K562 (cell line): ENCODE data around the gene HMBS. TPM values are rescaled to one million over a fixed set of nuclear protein-coding genes. Genes with fewer than 3 reads are reported as not detected.
A peak's percentile ranks its signal among the peaks of the same experiment; 100 is the strongest.

Experiments
- BCOR ChIP-seq: fragments of 450-650 bp; IDR thresholded peaks from 2 replicates; pipeline ENCODE4 v1.6.1; 2016
- CBX1 ChIP-seq: sonication (generic); IDR thresholded peaks from 2 replicates; pipeline ENCODE4 v1.6.1; 2016; ENCODE audit warnings: antibody characterized with exemption, low read depth, mild to moderate bottlenecking
- CHCHD3 ChIP-seq: fragments of 250-450 bp; sonication (Bioruptor Pico); IDR thresholded peaks from 2 replicates; pipeline ENCODE4 v2.1.2; 2022; ENCODE audit warnings: mild to moderate bottlenecking
- CTBP1 ChIP-seq: fragments of 450-650 bp; IDR thresholded peaks from 2 replicates; pipeline ENCODE4 v1.6.1; 2016; ENCODE audit warnings: borderline replicate concordance
- CXXC5 ChIP-seq: fragments of 250-450 bp; sonication (Bioruptor Pico); IDR thresholded peaks from 2 replicates; pipeline ENCODE4 v1.8.0; 2022; ENCODE audit warnings: inconsistent platforms, mild to moderate bottlenecking, moderate library complexity
- DACH1 ChIP-seq: fragments of 450-650 bp; IDR thresholded peaks from 2 replicates; pipeline ENCODE4 v1.6.1; 2018; ENCODE audit not compliant: partially characterized antibody
- DIDO1 ChIP-seq: fragments of 450-650 bp; IDR thresholded peaks from 2 replicates; pipeline ENCODE4 v1.6.1; 2016; ENCODE audit warnings: low read depth, missing biosample characterization, missing genetic modification characterization
- ETV6 ChIP-seq, 3 experiments: fragments of 150-350 bp in 1 of 3; sonication (generic) in 1 of 3; formaldehyde crosslinking in 1 of 3; IDR thresholded peaks; 2 replicates each; pipeline versions ENCODE4 v1.6.1 to v1.8.0; 2014 to 2022; ENCODE audit warnings: borderline replicate concordance in 2 of 3, low read depth in 2 of 3, antibody characterized with exemption in 1 of 3, low read length in 1 of 3, mild to moderate bottlenecking in 1 of 3, missing genetic modification reagents in 1 of 3
- GATA2 ChIP-seq: sonication (generic); formaldehyde crosslinking; IDR thresholded peaks from 2 replicates; pipeline ENCODE4 v1.4.0; 2020; ENCODE audit warnings: mild to moderate bottlenecking, missing genetic modification reagents
- HEY1 ChIP-seq: fragments of 250-450 bp; sonication (Bioruptor Pico); IDR thresholded peaks from 2 replicates; pipeline ENCODE4 v1.5.0; 2020; ENCODE audit warnings: mild to moderate bottlenecking, moderate library complexity, borderline replicate concordance
- JUNB ChIP-seq: fragments of 450-650 bp; formaldehyde crosslinking; conservative IDR thresholded peaks from 2 replicates; pipeline ENCODE4 v1.4.0; 2020; ENCODE audit warnings: mild to moderate bottlenecking
- KDM1A ChIP-seq, 2 experiments: fragments of 450-650 bp; IDR thresholded peaks; 2 replicates each; pipeline ENCODE4 v1.6.1; 2016; ENCODE audit warnings: mild to moderate bottlenecking in 2 of 2
- KDM2B ChIP-seq: fragments of 250-450 bp; sonication (Bioruptor Pico); IDR thresholded peaks from 2 replicates; pipeline ENCODE4 v1.8.0; 2021; ENCODE audit warnings: mild to moderate bottlenecking, moderate library complexity
- NR4A1 ChIP-seq, 2 experiments: fragments of 250-450 bp in 1 of 2; fragments of 450-650 bp in 1 of 2; sonication (Bioruptor Pico) in 1 of 2; IDR thresholded peaks; 2 replicates each; pipeline versions ENCODE4 v1.4.0 to v1.6.1; 2016 to 2020; ENCODE audit warnings: mild to moderate bottlenecking in 2 of 2, missing compliant biosample characterization in 1 of 2, missing genetic modification characterization in 1 of 2, moderate library complexity in 1 of 2
- PCBP2 ChIP-seq: fragments of 200-400 bp; formaldehyde crosslinking; IDR thresholded peaks from 2 replicates; pipeline ENCODE4 v1.6.1; 2018; ENCODE audit warnings: low read length, low read depth, mild to moderate bottlenecking, moderate library complexity; ENCODE audit not compliant: poor library complexity, severe bottlenecking
- POU5F1 ChIP-seq: fragments of 150-350 bp; IDR thresholded peaks from 2 replicates; pipeline ENCODE4 v1.6.1; 2014; ENCODE audit warnings: borderline replicate concordance, low read length, low read depth, mild to moderate bottlenecking; ENCODE audit not compliant: partially characterized antibody
- RFX7 ChIP-seq: fragments of 250-450 bp; sonication (Bioruptor Pico); IDR thresholded peaks from 2 replicates; pipeline ENCODE4 v1.5.1; 2021; ENCODE audit warnings: mild to moderate bottlenecking
- U2AF1 ChIP-seq: fragments of 200-400 bp; formaldehyde crosslinking; optimal IDR thresholded peaks from 2 replicates; pipeline ENCODE3; 2017; ENCODE audit warnings: mild to moderate bottlenecking, low read depth, low read length, moderate library complexity
- ZNF12 ChIP-seq: sonication (generic); formaldehyde crosslinking; IDR thresholded peaks from 2 replicates; pipeline ENCODE4 v1.4.0; 2020; ENCODE audit warnings: mild to moderate bottlenecking, missing genetic modification reagents
- ZNF165 ChIP-seq: fragments of 250-450 bp; sonication (Bioruptor Pico); IDR thresholded peaks from 2 replicates; pipeline ENCODE4 v1.4.0; 2020; ENCODE audit warnings: borderline replicate concordance
- ZNF23 ChIP-seq: fragments of 250-450 bp; sonication (Bioruptor Pico); IDR thresholded peaks from 2 replicates; pipeline ENCODE4 v1.4.0; 2020; ENCODE audit warnings: mild to moderate bottlenecking
- ZNF347 ChIP-seq: fragments of 450-650 bp; formaldehyde crosslinking; IDR thresholded peaks from 2 replicates; pipeline ENCODE4 v1.4.0; 2020; ENCODE audit warnings: low read depth, mild to moderate bottlenecking, moderate library complexity
- ZNF561 ChIP-seq: fragments of 450-650 bp; formaldehyde crosslinking; conservative IDR thresholded peaks from 2 replicates; pipeline ENCODE4 v1.4.0; 2020; ENCODE audit warnings: mild to moderate bottlenecking, moderate library complexity
- polyA plus RNA-seq, 8 experiments: library from polyadenylated mRNA; depleted of rRNA in 4 of 8; stranded (reverse) in 5 of 8; unstranded in 3 of 8; fragments of >200 nt; fragmentation: Nextera tagmentation in 2 of 8; fragmentation: Illumina TruSeq in 1 of 8; extraction: Ambion mirVana in 2 of 8; extraction: Trizol in 1 of 8; gene quantifications; 2 replicates each; pipeline versions ENCODE4 v1.2.1 to v1.2.3, GENCODE V29; 2011 to 2014; ENCODE audit warnings: inconsistent platforms in 1 of 8, missing spikeins in 1 of 8
- total RNA-seq, 7 experiments: library from RNA; depleted of rRNA in 6 of 7; stranded (reverse); fragments of >200 nt in 6 of 7; fragmentation: Illumina TruSeq in 2 of 7; extraction: Trizol in 2 of 7; gene quantifications; 2 replicates each; pipeline versions ENCODE4 v1.2.1 to v1.2.3, GENCODE V29; 2011 to 2021; ENCODE audit warnings: low replicate concordance in 1 of 7
- TF ChIP-seq, protein P1 (sequence below): fragments of 250-450 bp; sonication (Bioruptor Pico); IDR thresholded peaks from 2 replicates; pipeline ENCODE4 v1.8.0; 2021; ENCODE audit warnings: moderate library complexity, mild to moderate bottlenecking, inconsistent platforms
- TF ChIP-seq, protein P2 (sequence below): sonication (generic); formaldehyde crosslinking; IDR thresholded peaks from 2 replicates; pipeline ENCODE4 v1.8.0; 2022; ENCODE audit warnings: mild to moderate bottlenecking, missing genetic modification reagents, borderline replicate concordance
- TF ChIP-seq, protein P3 (sequence below): sonication (generic); formaldehyde crosslinking; IDR thresholded peaks from 2 replicates; pipeline ENCODE4 v1.8.0; 2023; ENCODE audit warnings: mild to moderate bottlenecking, missing genetic modification reagents

HMBS gene
- total and polyA plus RNA-seq, 9 of the 15 experiments (the other 6 are each of a cell fraction or from before 2014, with no cell fraction given) = 56.9 to 385 (median 286) TPM

DNA sequence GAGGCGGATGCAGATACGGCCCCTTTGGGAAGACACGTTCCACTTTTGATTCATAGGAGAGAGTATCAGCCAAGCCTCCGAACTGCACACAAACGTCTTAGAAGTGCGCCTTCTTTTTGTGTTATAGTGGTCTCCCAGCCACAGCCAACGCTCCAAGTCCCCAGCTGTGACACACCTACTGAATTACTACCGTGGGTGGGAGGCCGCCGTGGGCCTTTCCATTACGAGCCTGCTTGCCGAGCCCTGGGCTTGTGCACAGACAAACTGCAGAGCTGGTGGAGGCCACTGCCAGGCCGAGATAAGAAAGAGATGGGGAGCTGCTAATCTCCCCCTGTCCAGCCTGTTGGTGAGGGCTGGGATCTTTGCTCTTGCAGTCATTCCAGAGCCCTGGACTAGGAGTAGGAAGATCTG, 761 bp downstream of the HMBS start (continued):
- no peak for TF ChIP-seq CBX1
- TF ChIP-seq PCBP2 = no peak
- no peak for TF ChIP-seq DACH1
- TF ChIP-seq ZNF165 (CRISPR knock-in tag) = no peak
- TF ChIP-seq POU5F1 = no peak
- TF ChIP-seq U2AF1 = no peak
- TF ChIP-seq JUNB = no peak
- TF ChIP-seq ZNF347 (CRISPR knock-in tag) = no peak
- TF ChIP-seq ZNF12 (CRISPR knock-in tag) = no peak
- no peak for TF ChIP-seq HEY1 (CRISPR knock-in tag)
- TF ChIP-seq CXXC5 (CRISPR knock-in tag) = no peak
- TF ChIP-seq KDM1A (IDR thresholded peaks at IDR 0.05) = peak; percentile 38 to 52; a peak in 2 of 4 replicates
- TF ChIP-seq, protein P1, sequence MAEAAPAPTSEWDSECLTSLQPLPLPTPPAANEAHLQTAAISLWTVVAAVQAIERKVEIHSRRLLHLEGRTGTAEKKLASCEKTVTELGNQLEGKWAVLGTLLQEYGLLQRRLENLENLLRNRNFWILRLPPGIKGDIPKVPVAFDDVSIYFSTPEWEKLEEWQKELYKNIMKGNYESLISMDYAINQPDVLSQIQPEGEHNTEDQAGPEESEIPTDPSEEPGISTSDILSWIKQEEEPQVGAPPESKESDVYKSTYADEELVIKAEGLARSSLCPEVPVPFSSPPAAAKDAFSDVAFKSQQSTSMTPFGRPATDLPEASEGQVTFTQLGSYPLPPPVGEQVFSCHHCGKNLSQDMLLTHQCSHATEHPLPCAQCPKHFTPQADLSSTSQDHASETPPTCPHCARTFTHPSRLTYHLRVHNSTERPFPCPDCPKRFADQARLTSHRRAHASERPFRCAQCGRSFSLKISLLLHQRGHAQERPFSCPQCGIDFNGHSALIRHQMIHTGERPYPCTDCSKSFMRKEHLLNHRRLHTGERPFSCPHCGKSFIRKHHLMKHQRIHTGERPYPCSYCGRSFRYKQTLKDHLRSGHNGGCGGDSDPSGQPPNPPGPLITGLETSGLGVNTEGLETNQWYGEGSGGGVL (CRISPR knock-in tag) = no peak
- TF ChIP-seq ETV6 (IDR thresholded peaks at IDR 0.05; ENCODE audit: borderline replicate concordance in 1 of 2, low read depth in 2 of 2, low read length in 1 of 2) = no peak
- no peak for TF ChIP-seq ETV6 (CRISPR knock-in tag; IDR thresholded peaks at IDR 0.05; ENCODE audit: borderline replicate concordance)
- TF ChIP-seq ZNF561 (CRISPR knock-in tag) = no peak
- no peak for TF ChIP-seq KDM2B (CRISPR knock-in tag)
- TF ChIP-seq CTBP1 = peak; percentile 79; the same call in 1 of the 2 replicates
- TF ChIP-seq, protein P2, sequence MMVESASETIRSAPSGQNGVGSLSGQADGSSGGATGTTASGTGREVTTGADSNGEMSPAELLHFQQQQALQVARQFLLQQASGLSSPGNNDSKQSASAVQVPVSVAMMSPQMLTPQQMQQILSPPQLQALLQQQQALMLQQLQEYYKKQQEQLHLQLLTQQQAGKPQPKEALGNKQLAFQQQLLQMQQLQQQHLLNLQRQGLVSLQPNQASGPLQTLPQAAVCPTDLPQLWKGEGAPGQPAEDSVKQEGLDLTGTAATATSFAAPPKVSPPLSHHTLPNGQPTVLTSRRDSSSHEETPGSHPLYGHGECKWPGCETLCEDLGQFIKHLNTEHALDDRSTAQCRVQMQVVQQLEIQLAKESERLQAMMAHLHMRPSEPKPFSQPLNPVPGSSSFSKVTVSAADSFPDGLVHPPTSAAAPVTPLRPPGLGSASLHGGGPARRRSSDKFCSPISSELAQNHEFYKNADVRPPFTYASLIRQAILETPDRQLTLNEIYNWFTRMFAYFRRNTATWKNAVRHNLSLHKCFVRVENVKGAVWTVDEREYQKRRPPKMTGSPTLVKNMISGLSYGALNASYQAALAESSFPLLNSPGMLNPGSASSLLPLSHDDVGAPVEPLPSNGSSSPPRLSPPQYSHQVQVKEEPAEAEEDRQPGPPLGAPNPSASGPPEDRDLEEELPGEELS (CRISPR knock-in tag) = no peak
- TF ChIP-seq CHCHD3 (CRISPR knock-in tag) = no peak
- no peak for TF ChIP-seq ZNF23 (CRISPR knock-in tag)
- TF ChIP-seq DIDO1 (tag) = no peak
- TF ChIP-seq RFX7 = no peak
- peak; percentile 94 for TF ChIP-seq GATA2 (CRISPR knock-in tag)
- TF ChIP-seq, protein P3, sequence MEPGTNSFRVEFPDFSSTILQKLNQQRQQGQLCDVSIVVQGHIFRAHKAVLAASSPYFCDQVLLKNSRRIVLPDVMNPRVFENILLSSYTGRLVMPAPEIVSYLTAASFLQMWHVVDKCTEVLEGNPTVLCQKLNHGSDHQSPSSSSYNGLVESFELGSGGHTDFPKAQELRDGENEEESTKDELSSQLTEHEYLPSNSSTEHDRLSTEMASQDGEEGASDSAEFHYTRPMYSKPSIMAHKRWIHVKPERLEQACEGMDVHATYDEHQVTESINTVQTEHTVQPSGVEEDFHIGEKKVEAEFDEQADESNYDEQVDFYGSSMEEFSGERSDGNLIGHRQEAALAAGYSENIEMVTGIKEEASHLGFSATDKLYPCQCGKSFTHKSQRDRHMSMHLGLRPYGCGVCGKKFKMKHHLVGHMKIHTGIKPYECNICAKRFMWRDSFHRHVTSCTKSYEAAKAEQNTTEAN (CRISPR knock-in tag) = no peak
- no peak for TF ChIP-seq NR4A1 (CRISPR knock-in tag; IDR thresholded peaks at IDR 0.05)
- peak; percentile 63; the same call in 1 of the 2 replicates for TF ChIP-seq NR4A1 (tag; IDR thresholded peaks at IDR 0.05)
- TF ChIP-seq BCOR = peak; percentile 55; the same call in 1 of the 2 replicates
